GM19468 (cell line): ENCODE measurements around the gene CKS1B.
"Not testable (repeated sequence)": the region's sequence is repeated elsewhere in the genome, so short reads cannot be mapped to it uniquely, and the experiment has no call there.

Source experiments
- ATAC-seq: cut with Tn5 transposase; IDR thresholded peaks from one replicate; pipeline ENCODE4 v1.9.1; 2021; ENCODE audit warnings: mild to moderate bottlenecking, moderate library complexity, moderate number of reproducible peaks; ENCODE audit not compliant: unreplicated experiment; ENCODE audit errors: extremely low read depth

Gene CKS1B

GRCh38 chr1:154962156-154962749 lies 12.2 kb upstream of the CKS1B start:
- ATAC-seq = no peak

GRCh38 chr1:154962795-154963330 lies 11.6 kb upstream of the CKS1B start:
- no peak for ATAC-seq

GRCh38 chr1:154963643-154964042 lies 10.8 kb upstream of the CKS1B start:
- ATAC-seq = no peak

DNA sequence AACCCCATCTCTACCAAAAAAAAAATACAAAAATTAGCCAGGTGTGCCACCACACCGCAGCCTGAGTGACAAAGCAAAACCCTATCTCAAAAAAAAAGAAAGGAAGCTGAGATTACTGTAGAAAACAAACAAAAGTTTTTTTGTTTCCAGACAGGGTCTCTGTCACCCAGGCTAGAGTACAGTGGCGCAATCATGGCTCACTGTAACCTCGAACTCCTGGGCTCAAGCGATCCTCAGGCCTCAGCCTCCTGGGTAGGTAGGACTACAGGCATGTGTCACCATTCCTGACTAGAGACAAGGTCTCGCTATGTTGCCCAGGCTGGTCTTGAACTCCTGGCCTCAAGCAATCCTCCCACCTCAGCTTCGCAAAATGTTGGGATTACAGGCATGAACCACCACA lies 10.1 kb upstream of the CKS1B start:
- no peak for ATAC-seq

DNA sequence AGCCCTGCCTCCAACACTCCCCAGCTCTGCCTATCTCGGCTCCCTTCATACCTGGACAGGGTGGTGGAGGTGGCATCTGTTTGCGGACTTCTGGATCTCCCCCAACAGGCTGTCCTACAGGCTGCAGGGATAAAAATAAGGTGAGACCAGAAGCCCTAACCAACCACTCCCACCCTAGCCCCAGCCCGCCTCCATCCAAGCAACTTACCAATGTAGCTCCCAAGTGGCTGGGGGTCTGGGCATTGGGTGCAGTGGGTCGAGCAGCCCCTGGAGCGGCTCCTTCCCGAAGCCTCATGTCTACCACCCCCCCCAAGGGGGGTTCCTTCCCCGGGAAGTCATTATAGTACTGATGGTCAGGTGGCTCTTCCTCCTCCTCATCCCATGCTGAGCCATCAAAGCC lies 8.4 kb upstream of the CKS1B start:
- ATAC-seq = no peak

DNA sequence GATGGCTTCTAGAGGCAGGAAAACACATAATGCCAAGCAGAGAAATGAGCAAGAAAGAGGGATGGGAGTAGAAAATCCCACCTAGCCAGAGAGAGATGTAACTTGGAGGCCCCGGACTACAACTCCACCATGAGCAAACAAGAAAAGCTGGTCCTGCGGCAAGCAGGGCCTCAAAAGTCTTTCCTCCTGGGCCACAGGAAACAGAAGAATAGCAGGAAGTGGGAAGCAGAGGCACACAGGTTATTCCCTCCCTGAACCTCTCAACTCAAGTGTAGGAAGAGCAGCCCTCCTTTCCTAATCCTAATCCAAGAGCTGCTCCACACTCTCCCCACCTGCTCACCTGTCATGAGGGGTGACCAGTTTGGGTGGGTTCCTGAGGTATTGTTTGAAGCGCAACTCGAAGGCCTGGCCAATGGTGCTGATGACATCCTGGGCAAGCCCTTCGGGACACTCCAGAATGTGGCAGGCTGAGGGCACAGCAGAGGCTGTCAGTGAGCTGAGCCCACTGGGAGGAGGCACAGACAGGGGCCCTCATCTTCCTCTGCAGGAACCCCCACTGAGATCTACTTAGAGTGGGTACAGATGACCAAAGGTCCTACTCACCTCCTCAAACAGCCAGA lies 7.0 kb upstream of the CKS1B start:
- no peak for ATAC-seq

GRCh38 chr1:154968731-154969130 lies 5.8 kb upstream of the CKS1B start:
- ATAC-seq = no peak

- no peak for ATAC-seq
These were observed 5.2 kb upstream of the CKS1B start for GRCh38 chr1:154969246-154969645.

DNA sequence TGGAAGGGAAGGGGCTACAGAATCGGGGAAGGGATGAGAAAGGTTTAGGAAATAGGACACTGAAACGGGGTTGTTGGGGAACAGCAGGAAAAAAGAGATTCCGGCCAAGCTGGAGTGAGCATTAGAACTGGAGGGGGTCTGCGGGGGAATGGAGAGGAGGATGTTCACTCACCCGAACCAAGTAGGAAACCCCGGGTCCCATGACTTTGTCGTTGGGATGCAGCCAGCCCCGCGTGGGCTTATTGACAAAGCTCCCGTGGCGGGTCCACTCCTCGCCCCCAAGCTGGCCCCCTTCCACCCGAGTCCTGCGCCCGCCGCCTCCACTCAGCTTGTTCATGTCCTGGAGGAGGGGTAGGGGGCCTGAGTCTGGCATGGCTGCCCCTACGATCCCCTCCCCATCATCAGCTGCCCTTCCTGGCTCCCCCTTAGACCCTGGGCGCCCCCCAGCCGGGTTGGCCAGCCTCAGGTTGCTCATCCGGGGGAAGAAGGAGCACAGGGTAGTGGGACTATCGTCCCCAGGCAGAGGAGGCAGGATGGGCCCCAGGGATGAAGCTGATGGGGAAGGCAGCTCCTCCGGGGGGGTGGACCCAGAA lies 4.5 kb upstream of the CKS1B start:
- no peak for ATAC-seq

- no peak for ATAC-seq
These were observed 3.7 kb upstream of the CKS1B start, which contains the start of gene SHC1 for GRCh38 chr1:154970631-154971340. SHC1 (minus strand) TSS chr1:154970747; CDS start chr1:154970526, 221 bp downstream.

- ATAC-seq = no peak
These were observed 3.0 kb upstream of the CKS1B start for GRCh38 chr1:154971341-154971998.

GRCh38 chr1:154972213-154972516 lies 2.3 kb upstream of the CKS1B start:
- no peak for ATAC-seq

GRCh38 chr1:154972517-154973343 lies 1.8 kb upstream of the CKS1B start:
- ATAC-seq = no peak

DNA sequence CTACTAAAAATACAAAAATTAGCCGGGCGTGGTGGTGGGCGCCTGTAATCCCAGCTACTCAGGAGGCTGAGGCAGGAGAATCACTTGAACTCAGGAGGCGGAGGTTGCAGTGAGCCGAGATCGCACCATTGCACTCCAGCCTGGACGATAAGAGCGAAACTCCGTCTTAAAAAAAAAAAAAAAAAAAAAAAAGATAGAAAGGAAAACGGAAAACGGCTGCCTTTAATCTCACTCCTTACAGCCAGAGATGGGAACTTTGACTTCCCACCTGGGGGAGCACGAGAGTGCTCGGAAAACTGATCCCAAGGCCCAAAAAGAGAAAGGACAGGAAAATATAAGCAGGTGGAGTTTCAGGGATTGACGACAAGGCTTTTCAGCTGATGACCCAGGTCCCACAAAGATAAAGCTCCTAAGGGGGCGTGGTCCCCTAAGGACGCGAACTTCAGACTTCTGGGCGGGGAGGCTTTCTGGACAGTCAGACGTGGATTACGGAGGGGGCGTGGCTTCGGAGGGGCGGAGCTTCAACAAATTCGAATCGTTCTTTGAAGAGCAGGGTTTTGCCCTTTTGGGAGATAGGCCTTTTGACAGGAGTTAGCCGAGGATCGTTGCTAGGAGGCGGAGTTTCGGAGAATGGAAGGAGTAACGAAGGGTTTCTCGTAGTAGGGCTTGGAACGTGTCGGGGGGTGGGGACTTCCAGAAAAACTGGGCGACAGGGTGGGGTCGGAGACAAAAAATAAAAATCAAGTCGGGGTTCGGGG lies 958 bp upstream of the CKS1B start:
- no peak for ATAC-seq

- peak; percentile 31 for ATAC-seq
These were observed 427 bp downstream of the CKS1B start for GRCh38 chr1:154974808-154975408.

- ATAC-seq = no peak
These were observed 1.1 kb downstream of the CKS1B start for GRCh38 chr1:154975409-154976059.

DNA sequence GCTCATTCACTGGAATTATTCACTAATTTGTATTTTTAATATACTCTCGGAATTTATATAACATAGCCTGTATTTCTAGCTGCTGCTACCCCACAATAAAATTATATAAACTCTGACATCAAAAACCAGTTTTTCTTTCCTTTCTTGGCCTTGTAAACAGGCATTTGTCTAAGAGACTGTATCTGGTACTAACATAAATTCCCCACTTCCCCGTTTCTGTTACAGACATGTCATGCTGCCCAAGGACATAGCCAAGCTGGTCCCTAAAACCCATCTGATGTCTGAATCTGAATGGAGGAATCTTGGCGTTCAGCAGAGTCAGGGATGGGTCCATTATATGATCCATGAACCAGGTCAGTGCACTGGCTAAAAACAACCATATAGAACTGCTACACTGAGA lies 3.3 kb downstream of the CKS1B start:
- not testable (repeated sequence) for ATAC-seq

GRCh38 chr1:154978360-154978759 lies 3.9 kb downstream of the CKS1B start:
- no peak for ATAC-seq
